Fibroblast of lung (primary cell): ENCODE results near the gene SLC8A3.

Experiments used
- CTCF ChIP-seq, 2 donors: IDR thresholded peaks in 1 of 2; conservative IDR thresholded peaks in 1 of 2; 1 replicate in 1 of 2; 2 replicates in 1 of 2; pipeline ENCODE4 v1.5.1; 2011 to 2012; ENCODE audit warnings: low read length in 2 of 2, control low read depth in 1 of 2, inconsistent platforms in 1 of 2, low read depth in 1 of 2, mild to moderate bottlenecking in 1 of 2
- EZH2 ChIP-seq: IDR thresholded peaks from 2 replicates; pipeline ENCODE4 v1.5.1; 2012; ENCODE audit warnings: low read length, control low read depth, mild to moderate bottlenecking; ENCODE audit errors: missing control alignments

- TF ChIP-seq CTCF (conservative IDR thresholded peaks at IDR 0.05 in 1 of 2, IDR thresholded peaks at IDR 0.05 in 1 of 2; ENCODE audit: low read depth in 1 of 2, low read length in 2 of 2) (no peak), EZH2 (no peak)
Measured at GRCh38 chr14:70006699-70007098, 182.1 kb downstream of the SLC8A3 start.
